Suprapubic skin (tissue), 3 donors: ENCODE data around the gene RIMBP2.

Experiments used
- POLR2A ChIP-seq, 2 donors: fragments of 450-650 bp; IDR thresholded peaks; one replicate each; pipeline ENCODE4 v1.6.1; 2017; ENCODE audit warnings: antibody characterized with exemption in 2 of 2, mild to moderate bottlenecking in 2 of 2, moderate library complexity in 2 of 2
- TF ChIP-seq, protein P1 (sequence below), 2 donors: fragments of 200-600 bp in 1 of 2; fragments of 450-650 bp in 1 of 2; sonication (generic) in 1 of 2; IDR thresholded peaks; one replicate each; pipeline ENCODE4 v1.5.1; 2016 to 2019; ENCODE audit warnings: antibody characterized with exemption in 2 of 2, mild to moderate bottlenecking in 1 of 2, moderate library complexity in 1 of 2

DNA sequence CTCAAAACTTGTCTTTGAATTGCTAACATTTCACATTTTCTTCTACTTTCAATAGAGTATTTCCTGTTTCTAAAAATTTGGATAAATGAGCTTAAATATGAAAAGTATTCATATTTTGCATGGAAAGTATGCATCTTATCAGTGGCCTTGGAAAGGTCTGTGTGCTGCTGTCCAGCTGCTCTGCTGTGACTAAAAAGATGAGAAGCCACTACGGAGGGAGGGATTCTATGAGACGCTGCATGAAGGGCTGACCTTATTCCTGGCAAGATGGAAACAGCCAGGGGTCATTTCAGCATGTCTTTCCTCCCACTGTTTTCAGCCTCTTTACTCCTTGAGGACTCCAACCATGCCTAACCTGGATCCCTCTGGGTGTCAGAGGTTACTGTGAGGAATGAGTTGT, 365.4 kb downstream of the RIMBP2 start:
- TF ChIP-seq POLR2A (IDR thresholded peaks at IDR 0.05) = no peak
- TF ChIP-seq, protein P1, sequence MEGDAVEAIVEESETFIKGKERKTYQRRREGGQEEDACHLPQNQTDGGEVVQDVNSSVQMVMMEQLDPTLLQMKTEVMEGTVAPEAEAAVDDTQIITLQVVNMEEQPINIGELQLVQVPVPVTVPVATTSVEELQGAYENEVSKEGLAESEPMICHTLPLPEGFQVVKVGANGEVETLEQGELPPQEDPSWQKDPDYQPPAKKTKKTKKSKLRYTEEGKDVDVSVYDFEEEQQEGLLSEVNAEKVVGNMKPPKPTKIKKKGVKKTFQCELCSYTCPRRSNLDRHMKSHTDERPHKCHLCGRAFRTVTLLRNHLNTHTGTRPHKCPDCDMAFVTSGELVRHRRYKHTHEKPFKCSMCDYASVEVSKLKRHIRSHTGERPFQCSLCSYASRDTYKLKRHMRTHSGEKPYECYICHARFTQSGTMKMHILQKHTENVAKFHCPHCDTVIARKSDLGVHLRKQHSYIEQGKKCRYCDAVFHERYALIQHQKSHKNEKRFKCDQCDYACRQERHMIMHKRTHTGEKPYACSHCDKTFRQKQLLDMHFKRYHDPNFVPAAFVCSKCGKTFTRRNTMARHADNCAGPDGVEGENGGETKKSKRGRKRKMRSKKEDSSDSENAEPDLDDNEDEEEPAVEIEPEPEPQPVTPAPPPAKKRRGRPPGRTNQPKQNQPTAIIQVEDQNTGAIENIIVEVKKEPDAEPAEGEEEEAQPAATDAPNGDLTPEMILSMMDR (IDR thresholded peaks at IDR 0.05) = no peak
